Kidney (tissue), 14 donors: ENCODE results near the gene SLC38A11. TPM values are rescaled to one million over a fixed set of nuclear protein-coding genes. Genes with fewer than 3 reads are reported as not detected.
A peak's percentile ranks its signal among the peaks of the same experiment; 100 is the strongest.

Experiments
- DNase-seq, 5 donors: peaks; one replicate each; pipeline ENCODE4 v3.0.0-alpha.2; 2013 to 2020
- FAIRE-seq: peaks from 2 replicates; lab custom pipeline; 2012; peaks lifted over from hg19 to GRCh38; lab: Jason Lieb, UNC
- H3K27ac ChIP-seq, 2 donors: one replicate each; pipeline ENCODE4 v1.7.0; 2013; ENCODE audit warnings: low read depth in 2 of 2, low read length in 2 of 2, inconsistent platforms in 1 of 2
- H3K27me3 ChIP-seq: one replicate; pipeline ENCODE4 v1.7.1; 2013; ENCODE audit warnings: low read length, inconsistent platforms; ENCODE audit not compliant: control insufficient read depth, insufficient read depth
- H3K36me3 ChIP-seq, 3 donors: one replicate each; pipeline versions ENCODE4 v1.7.0 to v1.7.1; 2013; ENCODE audit warnings: low read length in 3 of 3, control low read depth in 1 of 3, inconsistent platforms in 1 of 3; ENCODE audit not compliant: insufficient read depth in 3 of 3, control insufficient read depth in 2 of 3
- H3K4me1 ChIP-seq, 3 donors: one replicate each; pipeline versions ENCODE4 v1.7.0 to v1.7.1; 2013; ENCODE audit warnings: low read length in 3 of 3, inconsistent platforms in 1 of 3, low read depth in 1 of 3; ENCODE audit not compliant: control insufficient read depth in 2 of 3, insufficient read depth in 2 of 3
- H3K4me3 ChIP-seq, 3 donors: one replicate each; pipeline versions ENCODE4 v1.7.0 to v1.8.1; 2013; ENCODE audit warnings: low read length in 3 of 3, control low read depth in 1 of 3, inconsistent platforms in 1 of 3
- H3K9ac ChIP-seq, 3 donors: one replicate each; pipeline versions ENCODE4 v1.7.0 to v1.7.1; 2013; ENCODE audit warnings: low read length in 3 of 3, control low read depth in 1 of 3, inconsistent platforms in 1 of 3
- H3K9me3 ChIP-seq, 3 donors: one replicate each; pipeline versions ENCODE4 v1.7.0 to v1.7.1; 2013; ENCODE audit warnings: low read length in 3 of 3, control low read depth in 1 of 3, inconsistent platforms in 1 of 3; ENCODE audit not compliant: control insufficient read depth in 2 of 3, insufficient read depth in 1 of 3
- intact Hi-C: fragments of 100-400 bp; cut with DNase I; formaldehyde crosslinking; loops from one replicate; pipeline ENCODE4 v1.11.1; 2022
- polyA plus RNA-seq: library from polyadenylated mRNA; stranded (reverse); fragments of 350-450 nt; fragmentation: Illumina TruSeq; extraction: RNeasy Lipid Tissue Mini Kit (QIAGEN cat#74804); gene quantifications from one replicate; pipeline ENCODE4 v1.2.3, GENCODE V29; 2014; ENCODE audit warnings: low read depth, low replicate concordance; ENCODE audit not compliant: insufficient read depth
- total RNA-seq: library from RNA; stranded (reverse); fragmentation: NEBNext Ultra II Directional; extraction: Animal tissue kit (Norgen Biotek cat#: 25700); gene quantifications from one replicate; pipeline ENCODE4 v1.2.1, GENCODE V29; 2021
- TF ChIP-seq, protein P1 (sequence below): IDR thresholded peaks from 3 replicates; pipeline ENCODE4 v1.5.1; 2012; ENCODE audit warnings: mild to moderate bottlenecking, moderate library complexity, borderline replicate concordance; ENCODE audit not compliant: insufficient read depth; ENCODE audit errors: extremely low read depth
- donor health status: control.
- donor health status: control.
- donor health status: control.
- donor health status: control.
- donor health status: control.
- donor health status: DM: yes; HTN: yes; CAD: no.
- donor health status: Normal renal cell carcinoma (clear cell type).

Gene SLC38A11
- total and polyA plus RNA-seq, 2 donors from 2014 or later = 6.5 to 20.0 TPM

DNA sequence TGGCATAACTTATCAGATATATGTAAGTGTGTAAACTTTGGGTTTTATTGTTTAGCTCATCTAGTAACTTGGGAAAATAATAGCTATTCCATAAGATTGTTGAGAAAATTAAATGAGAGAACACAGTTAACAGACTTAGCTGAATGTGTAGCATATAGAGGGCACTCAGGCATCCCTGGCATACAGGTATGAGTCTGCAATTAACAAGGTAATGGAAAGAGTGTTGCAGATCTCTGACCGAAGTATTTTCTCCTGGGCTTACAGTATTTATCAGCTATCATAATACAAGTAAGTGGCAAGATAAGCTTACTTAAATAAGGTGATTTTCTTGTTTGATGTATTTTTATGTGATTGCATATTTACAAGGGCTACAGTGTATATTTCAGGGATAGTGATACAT is 105.8 kb downstream of the SLC38A11 start:
- Histone ChIP-seq H3K36me3 (no peaks in the 10 kb centered on the region), H3K9me3 (no peaks in the 10 kb centered on the region), H3K4me1 (no peaks in the 10 kb centered on the region), H3K27ac (peak overlapping the region; percentile 43 to 58), H3K4me3 (peak overlapping the region in 2 of 3 donors; percentile 6 to 37), H3K27me3 (no peaks in the 10 kb centered on the region), H3K9ac (peak overlapping the region in 2 of 3 donors; percentile 8 to 46)
- DNase-seq (no peak), FAIRE-seq (no peak)
- intact Hi-C loops = no loop called here
- TF ChIP-seq, protein P1, sequence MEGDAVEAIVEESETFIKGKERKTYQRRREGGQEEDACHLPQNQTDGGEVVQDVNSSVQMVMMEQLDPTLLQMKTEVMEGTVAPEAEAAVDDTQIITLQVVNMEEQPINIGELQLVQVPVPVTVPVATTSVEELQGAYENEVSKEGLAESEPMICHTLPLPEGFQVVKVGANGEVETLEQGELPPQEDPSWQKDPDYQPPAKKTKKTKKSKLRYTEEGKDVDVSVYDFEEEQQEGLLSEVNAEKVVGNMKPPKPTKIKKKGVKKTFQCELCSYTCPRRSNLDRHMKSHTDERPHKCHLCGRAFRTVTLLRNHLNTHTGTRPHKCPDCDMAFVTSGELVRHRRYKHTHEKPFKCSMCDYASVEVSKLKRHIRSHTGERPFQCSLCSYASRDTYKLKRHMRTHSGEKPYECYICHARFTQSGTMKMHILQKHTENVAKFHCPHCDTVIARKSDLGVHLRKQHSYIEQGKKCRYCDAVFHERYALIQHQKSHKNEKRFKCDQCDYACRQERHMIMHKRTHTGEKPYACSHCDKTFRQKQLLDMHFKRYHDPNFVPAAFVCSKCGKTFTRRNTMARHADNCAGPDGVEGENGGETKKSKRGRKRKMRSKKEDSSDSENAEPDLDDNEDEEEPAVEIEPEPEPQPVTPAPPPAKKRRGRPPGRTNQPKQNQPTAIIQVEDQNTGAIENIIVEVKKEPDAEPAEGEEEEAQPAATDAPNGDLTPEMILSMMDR = no peak

DNA sequence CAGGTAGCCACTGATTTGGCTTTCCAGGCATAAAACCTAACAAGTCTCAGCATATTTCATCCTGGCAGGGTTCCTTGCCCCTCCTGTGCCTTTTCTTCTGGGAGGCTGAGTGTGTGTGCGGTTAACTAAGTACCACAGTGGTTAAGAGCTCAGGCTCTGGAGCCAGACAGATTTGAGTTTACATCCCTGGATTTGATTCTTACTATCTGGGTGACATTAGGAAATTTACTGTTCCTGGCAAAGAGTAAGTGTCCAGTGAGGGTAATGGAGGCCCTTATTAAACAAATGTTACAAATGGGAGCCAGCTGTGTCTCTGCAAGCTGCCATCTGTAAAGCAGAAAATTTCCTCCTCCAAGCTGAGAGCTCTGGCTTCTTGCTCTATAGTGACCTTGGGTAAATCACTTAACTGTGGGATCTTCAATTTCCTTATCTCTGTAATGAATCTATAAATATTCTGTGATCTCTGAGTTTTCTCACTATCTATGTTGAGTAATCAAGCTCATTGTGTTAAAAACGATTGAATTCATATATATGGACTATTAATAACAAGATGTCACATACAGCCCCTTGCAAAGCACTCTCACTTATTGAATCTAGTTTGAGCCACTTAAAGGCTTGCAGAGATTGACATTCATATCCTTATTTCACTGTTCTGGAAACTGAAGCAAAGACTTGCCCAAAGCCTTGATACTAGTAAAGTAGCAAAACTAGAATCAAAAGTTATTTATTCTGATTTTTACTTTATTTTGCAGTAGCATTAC is 107.2 kb downstream of the SLC38A11 start:
- Histone ChIP-seq H3K4me3 (peak overlapping the region in 2 of 3 donors; percentile 18 to 37), H3K4me1 (no peaks in the 10 kb centered on the region), H3K9me3 (no peaks in the 10 kb centered on the region), H3K27me3 (no peaks in the 10 kb centered on the region), H3K27ac (peak overlapping the region; percentile 43 to 54), H3K36me3 (no peaks in the 10 kb centered on the region), H3K9ac (peak overlapping the region in 2 of 3 donors; percentile 70 to 71)
- intact Hi-C loops = no loop called here
- TF ChIP-seq, protein P1 = no peak
- FAIRE-seq (no peak), DNase-seq (no peak)

DNA sequence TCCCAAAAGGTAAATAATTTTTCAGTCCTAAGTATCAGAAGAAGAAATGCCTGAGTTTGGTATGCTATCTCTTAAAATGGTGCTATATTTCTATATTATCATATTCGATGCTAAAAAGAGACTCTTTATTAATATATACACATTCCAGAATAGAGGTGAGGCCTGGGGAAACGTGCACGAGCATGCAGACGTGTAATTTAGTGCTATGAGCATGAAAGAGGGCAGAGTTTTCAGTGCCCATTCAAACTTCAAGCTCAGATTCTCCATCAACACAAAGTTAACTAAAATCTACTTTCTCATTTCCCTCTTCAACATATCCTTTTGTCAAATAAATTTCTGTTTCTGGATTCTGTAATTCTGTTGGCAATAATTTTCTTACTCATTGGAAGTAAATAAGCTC is 108.0 kb downstream of the SLC38A11 start:
- no peaks in the 10 kb centered on the region for H3K4me1 ChIP-seq
- H3K27ac ChIP-seq = peak overlapping the region; percentile 53 to 68
- H3K4me3 ChIP-seq = no peak overlapping the region
- intact Hi-C loops = no loop called here
- H3K9ac ChIP-seq = peak overlapping the region in 2 of 3 donors; percentile 70 to 71
- FAIRE-seq (no peak), DNase-seq (no peak)
- H3K27me3 ChIP-seq = no peaks in the 10 kb centered on the region
- TF ChIP-seq, protein P1 = no peak
- no peaks in the 10 kb centered on the region for H3K9me3 ChIP-seq
- no peaks in the 10 kb centered on the region for H3K36me3 ChIP-seq
